ENCODE measurements around the gene VSTM2B. TPM values are rescaled to one million over a fixed set of nuclear protein-coding genes. Genes with fewer than 3 reads are reported as not detected.

The VSTM2B gene
- total RNA-seq, 1 donor from 2014 or later: not detected

- no peak for DNase-seq (ENCODE audit: low read depth in 2 of 2)
These were observed 29.8 kb upstream of the VSTM2B start for GRCh38 chr19:29495901-29496441.

- DNase-seq (ENCODE audit: low read depth in 2 of 2): no peak
These were observed 28.6 kb upstream of the VSTM2B start for GRCh38 chr19:29497241-29497640.

- DNase-seq (ENCODE audit: low read depth in 2 of 2): no peak
These were observed 27.9 kb upstream of the VSTM2B start for GRCh38 chr19:29497686-29498436.

GRCh38 chr19:29499261-29499920, 26.4 kb upstream of the VSTM2B start:
- DNase-seq (ENCODE audit: low read depth in 2 of 2): no peak

GRCh38 chr19:29499921-29500590, 25.7 kb upstream of the VSTM2B start:
- no peak for DNase-seq (ENCODE audit: low read depth in 2 of 2)

DNA sequence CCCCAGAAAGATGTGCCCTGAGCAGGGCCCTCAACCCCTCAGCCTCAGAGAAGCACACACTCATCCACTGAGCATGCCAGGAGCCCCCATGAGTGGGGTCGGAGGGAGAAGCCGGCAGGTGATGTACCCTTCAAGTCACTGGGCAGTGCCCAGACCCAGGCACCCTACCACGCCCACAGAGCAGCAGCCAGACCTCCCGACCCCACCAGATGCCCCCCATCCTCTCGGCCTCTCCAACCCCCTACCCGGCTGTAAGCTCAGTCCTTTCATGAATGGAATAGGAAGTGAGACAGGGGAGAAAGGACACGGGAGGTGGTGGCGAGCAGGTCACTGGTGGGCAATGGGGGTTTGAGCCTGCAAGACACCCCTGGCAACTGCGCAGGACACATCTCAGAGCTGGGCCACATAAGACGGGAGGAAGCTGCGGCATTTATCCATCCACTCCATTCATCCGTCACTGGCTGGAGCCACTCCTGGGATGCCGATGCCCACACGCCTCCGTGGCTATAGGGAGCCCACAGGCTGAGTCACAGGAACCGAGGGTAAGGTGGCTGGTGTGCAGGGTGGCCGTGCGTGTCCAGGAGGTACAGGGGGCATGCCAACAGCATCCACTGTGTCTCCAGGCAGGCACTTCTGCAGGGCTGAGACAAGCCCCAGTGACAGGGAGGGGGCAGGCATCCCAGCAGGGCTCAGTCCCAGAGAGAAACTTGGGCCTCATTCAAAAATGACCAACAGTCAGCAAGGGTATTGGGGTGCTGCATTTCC, 23.8 kb upstream of the VSTM2B start:
- DNase-seq (ENCODE audit: low read depth in 2 of 2): no peak

DNA sequence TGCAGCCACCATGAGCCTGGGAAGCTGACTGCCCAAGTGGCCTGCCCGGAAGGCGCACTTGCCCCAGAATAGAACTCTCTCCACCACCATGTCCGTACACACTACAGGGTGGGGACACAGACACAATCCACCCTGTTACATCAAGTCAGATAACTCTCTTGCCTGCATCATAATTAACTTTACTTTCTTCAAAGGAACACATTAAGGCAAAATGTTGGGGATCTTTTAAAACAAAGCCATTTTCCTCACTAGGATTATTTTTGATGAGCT, 23.3 kb upstream of the VSTM2B start:
- DNase-seq (ENCODE audit: low read depth in 2 of 2): no peak

DNA sequence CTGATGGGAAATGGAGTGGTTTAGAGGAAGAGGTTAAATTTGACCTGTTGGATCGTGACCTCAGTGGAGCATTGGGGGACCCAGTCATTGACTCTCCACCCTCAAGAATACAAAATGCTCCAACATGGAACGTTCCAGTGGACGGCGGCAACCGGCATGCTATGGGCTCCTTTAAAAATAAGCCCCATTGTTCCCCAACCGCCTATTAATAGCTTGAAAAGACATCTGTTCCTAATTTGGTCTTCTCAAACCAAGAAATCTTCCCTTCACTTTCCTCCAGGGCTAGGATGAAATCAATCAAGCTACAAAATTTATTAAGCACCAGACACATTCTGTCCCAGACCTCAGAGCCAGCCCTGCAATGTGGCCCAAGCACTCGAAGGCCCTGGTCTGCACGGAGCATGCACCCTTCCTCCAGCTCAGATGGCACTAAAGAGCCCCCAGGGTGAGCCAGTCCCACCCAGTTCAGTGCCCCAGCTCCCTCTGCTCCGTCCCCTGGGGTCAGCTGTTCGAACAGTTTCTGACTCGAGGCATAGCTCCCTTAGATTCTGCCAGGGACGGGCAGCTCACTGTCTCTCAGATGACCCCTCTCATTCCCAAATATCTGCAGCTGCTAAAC, 22.5 kb upstream of the VSTM2B start:
- DNase-seq (ENCODE audit: low read depth in 2 of 2): no peak

- no peak for DNase-seq (ENCODE audit: low read depth in 2 of 2)
These were observed 22.0 kb upstream of the VSTM2B start for GRCh38 chr19:29503785-29504184.

DNA sequence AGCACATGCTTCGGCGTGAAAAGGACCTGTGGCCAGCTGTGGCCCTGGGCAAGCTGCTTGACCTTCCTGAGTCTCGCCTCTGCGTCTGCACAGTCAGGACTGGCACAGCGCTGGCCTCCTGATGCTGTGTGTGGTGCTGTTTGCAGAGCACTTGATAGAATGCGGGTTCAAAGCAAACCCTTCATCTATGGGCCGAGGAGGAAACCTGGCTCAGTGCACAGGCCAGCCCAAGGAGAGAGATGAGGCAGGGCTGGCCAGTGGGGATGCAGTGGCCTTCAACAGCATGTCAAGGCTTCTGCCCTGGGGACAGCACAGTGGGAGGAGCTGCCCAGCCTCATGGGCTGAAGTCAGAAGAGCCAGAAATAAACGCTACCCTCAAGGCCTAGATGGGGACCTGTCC, 21.3 kb upstream of the VSTM2B start:
- no peak for DNase-seq (ENCODE audit: low read depth in 2 of 2)

DNA sequence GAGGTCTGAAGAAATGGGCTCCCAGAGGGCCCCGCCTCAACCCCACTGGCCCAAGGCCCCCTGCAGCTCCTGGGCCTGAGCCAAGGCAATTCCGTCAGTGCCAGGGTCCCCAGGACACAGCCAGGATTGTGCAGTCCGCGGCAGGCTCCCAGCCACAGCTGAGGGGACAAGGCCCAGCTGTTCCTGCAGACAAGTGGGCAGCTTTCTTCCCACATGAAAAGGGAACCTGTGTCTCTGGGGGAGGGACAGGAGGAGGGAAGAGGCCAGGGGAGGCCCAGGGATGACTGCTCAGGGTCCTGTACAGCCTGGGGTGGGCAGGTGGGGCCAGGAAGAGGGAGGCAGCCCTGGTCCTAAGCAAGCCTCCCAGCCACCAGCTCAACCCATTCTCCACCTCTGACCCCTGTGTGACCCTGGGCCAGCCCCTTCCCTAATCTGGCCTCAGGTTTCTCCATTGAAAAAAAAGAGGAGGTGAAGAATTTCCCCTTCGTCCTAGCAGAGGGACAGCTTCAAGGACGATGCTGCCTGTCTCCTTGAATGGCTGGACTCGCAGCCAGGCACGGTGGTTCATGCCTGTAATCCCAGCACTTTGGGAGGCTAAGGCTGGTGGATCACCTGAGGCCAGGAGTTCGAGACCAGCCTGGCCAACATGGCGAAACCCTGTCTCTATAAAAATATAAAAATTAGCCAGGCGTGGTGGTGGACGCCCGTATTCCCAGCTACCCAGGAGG, 20.5 kb upstream of the VSTM2B start:
- no peak for DNase-seq (ENCODE audit: low read depth in 2 of 2)

DNA sequence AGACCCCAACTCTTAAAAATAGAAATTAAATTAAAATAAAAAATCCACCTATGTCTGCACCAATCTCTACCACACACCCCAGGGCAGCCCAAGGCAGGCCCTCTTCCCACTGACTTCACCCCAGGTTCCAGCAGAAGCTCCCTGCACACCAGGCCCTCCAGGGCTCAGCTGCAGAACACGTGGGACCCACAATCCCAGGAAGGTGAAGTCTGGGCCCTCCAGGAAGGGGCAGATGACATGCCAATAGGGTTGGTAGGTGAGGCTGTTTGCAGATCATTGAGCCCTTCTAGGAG, 19.2 kb upstream of the VSTM2B start:
- no peak for DNase-seq (ENCODE audit: low read depth in 2 of 2)

GRCh38 chr19:29507081-29507860, 18.5 kb upstream of the VSTM2B start:
- no peak for DNase-seq (ENCODE audit: low read depth in 2 of 2)

GRCh38 chr19:29508181-29508580, 17.6 kb upstream of the VSTM2B start:
- no peak for DNase-seq (ENCODE audit: low read depth in 2 of 2)

DNA sequence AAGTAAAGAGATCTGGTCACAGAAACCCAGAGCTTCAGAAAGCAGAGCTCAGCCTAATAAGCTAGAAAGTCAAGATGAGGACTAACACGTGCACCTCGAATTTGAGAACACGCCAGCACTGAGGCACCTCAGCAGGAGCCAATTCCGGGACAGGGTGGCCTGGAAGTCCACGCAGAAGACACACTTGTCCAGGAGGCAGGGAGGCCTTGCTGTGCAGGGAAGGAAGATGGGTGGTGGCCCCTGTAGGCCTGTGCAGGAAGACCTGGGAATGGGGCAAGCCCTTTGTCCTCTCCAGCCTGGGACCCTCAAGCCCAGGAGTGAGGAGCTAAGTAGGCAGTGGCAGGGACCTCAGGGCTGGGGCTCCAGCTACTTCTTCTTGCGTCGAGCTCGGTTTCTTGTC, 16.3 kb upstream of the VSTM2B start:
- no peak for DNase-seq (ENCODE audit: low read depth in 2 of 2)

- DNase-seq (ENCODE audit: low read depth in 2 of 2): no peak
These were observed 15.0 kb upstream of the VSTM2B start for GRCh38 chr19:29510701-29511265.

DNA sequence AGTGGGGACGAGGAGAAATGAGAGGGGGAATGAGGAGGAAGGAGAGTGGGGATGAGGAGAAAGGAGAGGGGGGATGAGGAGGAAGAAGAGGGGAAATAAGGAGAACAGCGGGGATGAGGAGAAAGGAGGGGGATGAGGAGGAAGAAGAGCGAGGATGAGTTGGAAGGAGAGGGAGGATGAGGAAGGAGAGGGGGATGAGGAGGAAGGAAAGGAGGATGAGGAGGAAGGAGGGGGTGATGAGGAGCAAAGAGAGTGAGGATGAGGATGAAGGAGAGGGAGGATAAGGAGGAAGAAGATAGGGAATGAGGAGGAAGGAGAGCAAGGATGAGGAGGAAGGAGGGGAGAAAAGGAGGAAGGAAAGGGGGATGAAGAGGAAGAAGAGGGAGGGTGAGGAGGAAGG, 14.0 kb upstream of the VSTM2B start:
- no peak for DNase-seq (ENCODE audit: low read depth in 2 of 2)

GRCh38 chr19:29512748-29513147, 13.0 kb upstream of the VSTM2B start:
- DNase-seq (ENCODE audit: low read depth in 2 of 2): no peak

DNA sequence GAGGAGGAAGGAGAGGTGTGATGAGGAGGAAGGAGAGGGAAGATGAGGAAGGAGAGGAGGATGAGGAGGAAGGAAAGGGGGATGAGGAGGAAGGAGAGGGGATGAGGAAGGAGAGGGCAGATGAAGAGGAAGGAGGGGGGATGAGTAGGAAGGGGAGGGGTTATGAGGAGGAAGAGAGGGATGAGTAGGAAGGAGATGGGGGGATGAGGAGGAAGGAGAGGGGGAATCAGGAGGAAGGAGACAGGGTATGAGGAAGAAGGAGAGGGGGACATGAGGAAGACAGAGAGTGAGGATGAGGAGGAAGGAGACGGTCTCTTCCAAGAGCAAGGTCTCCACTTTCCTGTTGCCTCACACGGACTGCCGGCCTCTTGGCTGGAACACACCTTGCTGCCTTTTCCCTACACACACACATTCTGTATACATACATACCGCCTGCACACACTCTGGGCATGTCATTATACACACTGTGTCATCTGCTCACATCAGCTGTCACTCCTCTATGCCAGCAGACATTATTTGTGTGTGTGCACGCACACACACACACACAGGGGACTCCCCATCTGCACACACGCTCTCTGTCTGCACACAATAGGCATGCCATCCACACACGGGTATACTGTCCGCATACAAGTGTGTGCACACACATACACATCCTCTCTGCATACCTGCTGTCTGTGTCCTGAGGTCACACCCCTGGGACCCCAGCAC, 11.1 kb upstream of the VSTM2B start:
- no peak for DNase-seq (ENCODE audit: low read depth in 2 of 2)
